KOPT-K1 (cell line): ENCODE measurements around the gene EVI5.
"Not testable (repeated sequence)": the region's sequence is repeated elsewhere in the genome, so short reads cannot be mapped to it uniquely, and the experiment has no call there.

Source experiments
- H3K27ac ChIP-seq: fragments of 200-600 bp; sonication (generic); 2 replicates; pipeline ENCODE4 v1.5.1; 2016; ENCODE audit warnings: antibody characterized with exemption, mild to moderate bottlenecking, low read depth, low read length; ENCODE audit not compliant: poor library complexity, severe bottlenecking
- H3K36me3 ChIP-seq: fragments of 200-600 bp; sonication (generic); 2 replicates; pipeline ENCODE4 v1.5.1; 2017; ENCODE audit warnings: antibody characterized with exemption, mild to moderate bottlenecking, low read length, moderate library complexity; ENCODE audit not compliant: insufficient read depth
- H3K9me3 ChIP-seq: fragments of 200-600 bp; sonication (generic); 2 replicates; pipeline ENCODE4 v1.5.1; 2017; ENCODE audit warnings: antibody characterized with exemption, low read length, mild to moderate bottlenecking; ENCODE audit not compliant: insufficient read depth, poor library complexity, severe bottlenecking

EVI5 gene

GRCh38 chr1:92635203-92635602, 149.7 kb downstream of the EVI5 start:
- H3K9me3 ChIP-seq, H3K36me3 ChIP-seq, H3K27ac ChIP-seq: not testable (repeated sequence)

- H3K9me3 ChIP-seq: no peaks in the 10 kb centered on the region
- H3K27ac ChIP-seq: no peak overlapping the region
- H3K36me3 ChIP-seq: no peaks in the 10 kb centered on the region
These were observed 161.6 kb downstream of the EVI5 start for GRCh38 chr1:92623187-92623778.

- H3K27ac ChIP-seq: no peak overlapping the region
- no peaks in the 10 kb centered on the region for H3K36me3 ChIP-seq
- H3K9me3 ChIP-seq: no peaks in the 10 kb centered on the region
These were observed 165.3 kb downstream of the EVI5 start for GRCh38 chr1:92619466-92620189.

- Histone ChIP-seq H3K9me3 (no peaks in the 10 kb centered on the region), H3K27ac (no peak overlapping the region), H3K36me3 (no peaks in the 10 kb centered on the region)
These were observed 183.9 kb downstream of the EVI5 start for GRCh38 chr1:92601044-92601443.

GRCh38 chr1:92599184-92599583, 185.7 kb downstream of the EVI5 start:
- H3K9me3 ChIP-seq: no peaks in the 10 kb centered on the region
- no peak overlapping the region for H3K27ac ChIP-seq
- H3K36me3 ChIP-seq: no peaks in the 10 kb centered on the region

- not testable (repeated sequence) for H3K36me3 ChIP-seq, H3K27ac ChIP-seq, H3K9me3 ChIP-seq
These were observed 195.5 kb downstream of the EVI5 start for GRCh38 chr1:92589361-92589760.

- no peak overlapping the region for H3K27ac ChIP-seq
- no peaks in the 10 kb centered on the region for H3K36me3 ChIP-seq
- no peaks in the 10 kb centered on the region for H3K9me3 ChIP-seq
These were observed 197.5 kb downstream of the EVI5 start for GRCh38 chr1:92587445-92587844.

GRCh38 chr1:92585831-92586230, 199.1 kb downstream of the EVI5 start:
- H3K27ac ChIP-seq: no peak overlapping the region
- no peaks in the 10 kb centered on the region for H3K9me3 ChIP-seq
- no peaks in the 10 kb centered on the region for H3K36me3 ChIP-seq

- not testable (repeated sequence) for H3K9me3 ChIP-seq
- peak overlapping the region; percentile 67 for H3K27ac ChIP-seq
These were observed 200.1 kb downstream of the EVI5 start for GRCh38 chr1:92584810-92585209.

GRCh38 chr1:92583821-92584760, 200.8 kb downstream of the EVI5 start:
- H3K36me3 ChIP-seq: no peaks in the 10 kb centered on the region
- H3K9me3 ChIP-seq: no peaks in the 10 kb centered on the region
- H3K27ac ChIP-seq: peak overlapping the region; percentile 67

More at GRCh38 chr1:92584810-92585209, 200.1 kb downstream of the EVI5 start:
- H3K36me3 ChIP-seq: not testable (repeated sequence)

- Histone ChIP-seq H3K27ac (no peak overlapping the region), H3K36me3 (no peaks in the 10 kb centered on the region), H3K9me3 (no peaks in the 10 kb centered on the region)
These were observed 207.5 kb downstream of the EVI5 start for GRCh38 chr1:92577261-92577895.

GRCh38 chr1:92575123-92575522, 209.8 kb downstream of the EVI5 start:
- no peaks in the 10 kb centered on the region for H3K36me3 ChIP-seq
- H3K27ac ChIP-seq: no peak overlapping the region
- no peaks in the 10 kb centered on the region for H3K9me3 ChIP-seq

GRCh38 chr1:92572520-92572919, 212.4 kb downstream of the EVI5 start:
- Histone ChIP-seq H3K9me3 (no peaks in the 10 kb centered on the region), H3K27ac (no peak overlapping the region), H3K36me3 (no peaks in the 10 kb centered on the region)

- Histone ChIP-seq H3K27ac (no peak overlapping the region), H3K9me3 (no peaks in the 10 kb centered on the region), H3K36me3 (no peaks in the 10 kb centered on the region)
These were observed 213.3 kb downstream of the EVI5 start for GRCh38 chr1:92571578-92571977.
